ENCODE measurements around the gene PCDH9.

GRCh38 chr13:66805657-66806056 is 424.5 kb downstream of the PCDH9 start:
- TF ChIP-seq CTCF (IDR thresholded peaks at IDR 0.05) (no peak), POLR2A (IDR thresholded peaks at IDR 0.05) (no peak), EP300 (IDR thresholded peaks at IDR 0.05) (no peak), POLR2AphosphoS5 (IDR thresholded peaks at IDR 0.05) (no peak)

Measured in suprapubic skin (tissue), 4 donors.